Naive thymus-derived CD4-positive, alpha-beta T cell (primary cell): Measurements from ENCODE around the gene RNASEH2A. TPM values are rescaled to one million over a fixed set of nuclear protein-coding genes. Genes with fewer than 3 reads are reported as not detected.

Experiments used
- ATAC-seq: fragments of 150-1000 bp; cut with Tn5 transposase; 2 replicates; pipeline ENCODE4 v1.10.0; 2021; ENCODE audit warnings: mild to moderate bottlenecking, moderate library complexity
- CTCF ChIA-PET: fragments of 350-600 bp; sonication (Branson Sonifier 250); formaldehyde crosslinking; loops from one replicate; lab custom pipeline; 2021; ENCODE audit warnings: antibody characterized with exemption; lab: Charles Lee
- POLR2A ChIA-PET: fragments of 350-600 bp; sonication (Branson Sonifier 250); formaldehyde crosslinking; loops from one replicate; lab custom pipeline; 2021; ENCODE audit warnings: antibody characterized with exemption, inconsistent platforms; lab: Charles Lee
- DNase-seq, 9 donors: peaks; one replicate each; pipeline versions ENCODE4 v3.0.0 to v3.0.0-alpha.2; 2020 to 2022; ENCODE audit warnings: mixed read lengths in 1 of 9
- H3K27ac ChIP-seq: one replicate; pipeline ENCODE4 v1.7.0; 2013; ENCODE audit warnings: mild to moderate bottlenecking, low read depth, low read length, moderate library complexity
- H3K27me3 ChIP-seq, 2 donors: one replicate each; pipeline ENCODE4 v1.7.0; 2013; ENCODE audit warnings: low read length in 2 of 2, mild to moderate bottlenecking in 2 of 2, moderate library complexity in 2 of 2; ENCODE audit not compliant: control insufficient read depth in 2 of 2, insufficient read depth in 2 of 2
- H3K36me3 ChIP-seq, 3 experiments: 1 replicate in 2 of 3; 2 replicates in 1 of 3; pipeline ENCODE4 v1.7.0; 2013; ENCODE audit warnings: low read length in 3 of 3, mild to moderate bottlenecking in 3 of 3, moderate library complexity in 1 of 3; ENCODE audit not compliant: insufficient read depth in 3 of 3, control insufficient read depth in 2 of 3
- H3K4me1 ChIP-seq, 2 donors: one replicate each; pipeline ENCODE4 v1.7.0; 2013; ENCODE audit warnings: low read length in 2 of 2, mild to moderate bottlenecking in 2 of 2, moderate library complexity in 1 of 2; ENCODE audit not compliant: control insufficient read depth in 2 of 2, insufficient read depth in 2 of 2
- H3K4me3 ChIP-seq: 2 replicates; pipeline ENCODE4 v1.7.0; 2013; ENCODE audit warnings: mild to moderate bottlenecking, low read length
- H3K9me3 ChIP-seq, 3 experiments: 1 replicate in 2 of 3; 2 replicates in 1 of 3; pipeline ENCODE4 v1.7.0; 2013; ENCODE audit warnings: low read length in 3 of 3; ENCODE audit not compliant: control insufficient read depth in 2 of 3
- H3K27ac Mint-ChIP-seq, 9 donors: one replicate each; pipeline ENCODE4 v1.8.0; 2020 to 2022; ENCODE audit warnings: mixed read lengths in 9 of 9, mild to moderate bottlenecking in 8 of 9, moderate library complexity in 5 of 9, inconsistent platforms in 2 of 9
- H3K27me3 Mint-ChIP-seq, 5 donors: one replicate each; pipeline ENCODE4 v1.8.0; 2021 to 2022; ENCODE audit warnings: mixed read lengths in 5 of 5, mild to moderate bottlenecking in 1 of 5
- H3K36me3 Mint-ChIP-seq, 5 donors: one replicate each; pipeline ENCODE4 v1.8.0; 2020 to 2022; ENCODE audit warnings: mixed read lengths in 5 of 5, mild to moderate bottlenecking in 3 of 5, inconsistent platforms in 1 of 5
- H3K4me1 Mint-ChIP-seq, 7 donors: one replicate each; pipeline ENCODE4 v1.8.0; 2020 to 2022; ENCODE audit warnings: mixed read lengths in 7 of 7, mild to moderate bottlenecking in 3 of 7, inconsistent platforms in 1 of 7
- H3K4me3 Mint-ChIP-seq, 10 donors: one replicate each; pipeline ENCODE4 v1.8.0; 2020 to 2022; ENCODE audit warnings: mild to moderate bottlenecking in 10 of 10, mixed read lengths in 10 of 10, moderate library complexity in 6 of 10, inconsistent platforms in 2 of 10
- H3K9me3 Mint-ChIP-seq, 11 donors: one replicate each; pipeline ENCODE4 v1.8.0; 2020 to 2022; ENCODE audit warnings: mixed read lengths in 11 of 11, mild to moderate bottlenecking in 4 of 11, inconsistent platforms in 1 of 11, moderate library complexity in 1 of 11
- intact Hi-C, 2 donors: fragments of 100-400 bp; cut with micrococcal nuclease; formaldehyde crosslinking; loops; one replicate each; pipeline ENCODE4 v1.15.1; 2023
- polyA plus RNA-seq, 2 donors: library from polyadenylated mRNA; unstranded; fragments of 300-500 nt; fragmentation: Illumina TruSeq; gene quantifications; one replicate each; pipeline ENCODE4 v1.2.3, GENCODE V29; 2021
- total RNA-seq, 6 experiments: library from RNA in 5 of 6; stranded (reverse) in 5 of 6; gene quantifications; 1 replicate in 5 of 6; 2 replicates in 1 of 6; pipeline ENCODE4 v1.2.3 and lab custom pipeline; 2021 to 2026

Gene RNASEH2A
- total and polyA plus RNA-seq, 7 experiments from 2014 or later = 1.6 to 30.9 (median 12.8) TPM

DNA sequence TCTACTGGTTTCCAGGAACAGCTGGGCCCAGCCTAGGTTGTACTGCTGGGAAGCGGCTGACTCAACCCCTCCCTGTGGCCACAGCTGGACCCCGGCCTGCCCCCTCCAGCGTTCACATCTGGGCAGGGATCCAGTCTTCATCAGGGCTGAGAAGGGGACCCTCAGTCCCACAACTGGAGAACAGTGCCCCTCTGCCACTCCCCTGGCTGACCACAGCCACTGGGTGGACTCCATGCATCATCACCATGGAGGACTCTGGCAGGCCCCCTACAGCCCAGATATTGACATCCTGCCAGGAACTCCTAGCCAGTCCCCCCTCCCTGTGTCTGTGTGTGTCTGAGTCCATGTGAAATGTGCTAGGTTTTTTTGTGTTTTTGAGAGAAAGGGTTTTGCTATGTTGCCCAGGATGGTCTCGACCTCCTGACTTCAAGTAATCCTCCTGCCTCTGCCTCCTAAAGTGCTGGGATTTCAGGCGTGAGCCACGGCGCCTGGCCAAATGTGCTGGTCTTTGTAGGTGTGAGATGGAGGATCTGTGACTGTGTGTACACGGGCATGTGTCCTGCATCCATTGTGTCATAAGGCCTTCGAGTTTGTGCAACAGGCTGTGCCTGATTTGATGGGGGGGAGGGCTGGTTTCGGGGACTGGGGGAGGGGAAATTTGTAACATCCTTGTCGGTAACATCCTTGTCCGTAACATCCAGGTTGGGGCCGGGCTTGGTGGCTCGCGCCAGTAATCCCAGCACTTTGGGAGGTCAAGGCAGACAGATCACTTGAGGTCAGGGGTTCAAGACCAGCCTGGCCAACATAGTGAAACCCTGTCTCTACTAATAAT is 27.0 kb upstream of the RNASEH2A start:
- ChIA-PET CTCF (interaction anchor here (2.4 to 5.4 kb wide), 4 partner anchors 9 to 19 kb away, joined by 10 to 169 read pairs (median 46); partner anchors contain the start of genes JUNB, PRDX2 and THSD8), POLR2A (interaction anchor here (0.8 to 12.9 kb wide), 6 partner anchors 9 to 98 kb away, joined by 3 to 621 read pairs (median 16); partner anchors contain the start of genes DHPS, JUNB, PRDX2 and THSD8)
- intact Hi-C loops = no loop called here
- no peak for ATAC-seq
- Histone ChIP-seq H3K27ac (peak overlapping the region; percentile 94), H3K9me3 (no peaks in the 10 kb centered on the region), H3K4me3 (no peak overlapping the region), H3K27me3 (no peaks in the 10 kb centered on the region), H3K36me3 (no peaks in the 10 kb centered on the region), H3K4me1 (peaks cover 22 to 44% of the 10 kb centered on the region in 2 donors)
- H3K27ac Mint-ChIP-seq = peak overlapping the region; percentile 43 to 98 (median 91)
- H3K4me1 Mint-ChIP-seq = peaks cover 19 to 45% (median 37%) of the 10 kb centered on the region in 7 donors
- H3K9me3 Mint-ChIP-seq = peaks cover 0 to 8% (median 0%) of the 10 kb centered on the region in 11 donors
- H3K27me3 Mint-ChIP-seq = no peaks in the 10 kb centered on the region
- H3K4me3 Mint-ChIP-seq = peak overlapping the region; percentile 19 to 95 (median 60)
- H3K36me3 Mint-ChIP-seq = no peaks in the 10 kb centered on the region
- DNase-seq = no peak

DNA sequence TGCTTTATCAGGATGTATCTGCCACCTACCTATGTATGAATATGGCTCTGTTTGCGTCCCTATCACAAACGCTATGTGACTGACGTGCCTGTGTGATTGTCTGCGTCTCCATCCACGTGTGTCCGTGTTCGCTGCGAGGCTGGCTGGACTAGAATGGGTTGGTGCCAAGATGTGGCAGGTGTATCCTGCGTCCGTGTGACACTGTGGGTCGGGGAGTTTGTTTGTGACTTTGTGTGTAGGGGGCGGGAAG is 24.3 kb upstream of the RNASEH2A start:
- Histone ChIP-seq H3K27me3 (no peaks in the 10 kb centered on the region), H3K36me3 (no peaks in the 10 kb centered on the region), H3K4me3 (peak overlapping the region; percentile 45), H3K9me3 (no peaks in the 10 kb centered on the region), H3K27ac (peak overlapping the region; percentile 98), H3K4me1 (peaks cover 33 to 61% of the 10 kb centered on the region in 2 donors)
- Mint-ChIP-seq H3K9me3 (peaks cover 0 to 6% (median 0%) of the 10 kb centered on the region in 11 donors), H3K4me1 (peaks cover 14 to 45% (median 35%) of the 10 kb centered on the region in 7 donors), H3K4me3 (peak overlapping the region; percentile 76 to 96 (median 86)), H3K36me3 (no peaks in the 10 kb centered on the region), H3K27ac (peak overlapping the region in 4 of 9 donors; percentile 88 to 99 (median 93)), H3K27me3 (no peaks in the 10 kb centered on the region)
- no peak for ATAC-seq
- intact Hi-C loops = loop anchor here (1.0 to 5.0 kb wide), 4 partner anchors 8 to 1585 kb away; partner anchors contain the start of gene JUNB (in 1 of the 2)
- ChIA-PET CTCF (interaction anchor here (0.7 to 2.3 kb wide), 3 partner anchors 10 to 108 kb away, joined by 3 to 24 read pairs (median 17); partner anchors contain the start of gene JUNB), POLR2A (interaction anchor here (0.6 to 12.9 kb wide), 12 partner anchors 12 to 488 kb away, joined by 3 to 621 read pairs (median 3); partner anchors contain the start of genes DHPS, JUNB, RNASEH2A and THSD8)
- DNase-seq = peak in 1 of 9 donors; percentile 98

DNA sequence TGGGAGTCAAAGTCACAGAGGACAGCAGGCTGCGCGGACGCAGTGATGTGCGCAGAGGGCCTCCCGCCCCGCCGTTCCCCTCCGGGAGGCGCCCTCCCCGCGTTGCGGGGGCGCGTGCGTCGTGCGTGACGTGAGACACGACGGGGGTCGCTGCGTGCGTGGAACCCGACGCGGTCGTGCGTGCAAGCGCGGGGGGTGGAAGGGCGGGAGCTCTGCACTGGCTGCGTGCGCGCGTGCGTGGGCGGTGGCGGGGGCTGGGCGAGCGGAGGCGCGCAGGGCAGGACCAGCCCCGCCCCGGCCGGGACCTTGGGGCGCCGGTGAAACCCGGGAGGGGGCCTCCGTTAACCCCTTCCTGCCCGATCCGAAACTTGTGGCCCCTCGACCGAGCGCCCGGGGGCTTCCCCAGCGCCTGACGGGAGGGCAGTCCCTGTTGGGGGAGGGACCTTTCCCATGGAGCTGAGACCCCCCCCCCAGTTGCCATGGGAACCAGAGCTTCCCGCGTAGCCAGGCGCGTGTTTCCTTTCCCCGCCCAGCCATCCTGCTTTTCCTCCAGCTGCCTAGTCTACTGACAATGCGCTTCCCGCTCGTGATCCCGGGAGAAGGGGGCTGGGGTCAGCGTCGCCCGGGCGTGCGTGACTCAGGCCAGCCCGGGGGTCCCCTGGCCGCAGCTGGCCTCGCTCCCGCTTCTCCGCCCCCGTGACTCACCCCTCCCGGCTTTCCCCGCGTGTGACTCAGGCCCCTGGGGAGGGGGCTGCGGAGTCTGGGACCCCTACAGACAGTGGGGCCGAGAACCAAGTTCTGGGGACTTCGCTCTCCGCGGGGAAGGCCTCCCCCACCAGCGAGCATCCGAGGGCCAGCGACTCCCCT is 23.7 kb upstream of the RNASEH2A start:
- ATAC-seq (peak; percentile 81), DNase-seq (peak in 8 of 9 donors; percentile 93 to 99 (median 98))
- peaks cover 14 to 40% (median 31%) of the 10 kb centered on the region in 7 donors for H3K4me1 Mint-ChIP-seq
- Histone ChIP-seq H3K36me3 (no peaks in the 10 kb centered on the region), H3K9me3 (no peaks in the 10 kb centered on the region), H3K27me3 (no peaks in the 10 kb centered on the region), H3K4me1 (peaks cover 33 to 57% of the 10 kb centered on the region in 2 donors), H3K4me3 (peak overlapping the region; percentile 58), H3K27ac (peak overlapping the region; percentile 98)
- ChIA-PET POLR2A (interaction anchor here (0.6 to 12.9 kb wide), 14 partner anchors 12 to 488 kb away, joined by 3 to 621 read pairs (median 3); partner anchors contain the start of genes DHPS, JUNB, RNASEH2A and THSD8), CTCF (interaction anchor here (0.5 to 2.3 kb wide), 5 partner anchors 9 to 1656 kb away, joined by 3 to 24 read pairs (median 4); partner anchors contain the start of gene JUNB)
- no peaks in the 10 kb centered on the region for H3K36me3 Mint-ChIP-seq
- H3K4me3 Mint-ChIP-seq = peak overlapping the region; percentile 76 to 96 (median 86)
- peak overlapping the region in 4 of 9 donors; percentile 88 to 99 (median 93) for H3K27ac Mint-ChIP-seq
- intact Hi-C loops = loop anchor here (1.0 to 5.0 kb wide), 4 partner anchors 8 to 1585 kb away; partner anchors contain the start of gene JUNB (in 1 of the 2)
- H3K9me3 Mint-ChIP-seq = peaks cover 0 to 6% (median 0%) of the 10 kb centered on the region in 11 donors
- H3K27me3 Mint-ChIP-seq = no peaks in the 10 kb centered on the region

DNA sequence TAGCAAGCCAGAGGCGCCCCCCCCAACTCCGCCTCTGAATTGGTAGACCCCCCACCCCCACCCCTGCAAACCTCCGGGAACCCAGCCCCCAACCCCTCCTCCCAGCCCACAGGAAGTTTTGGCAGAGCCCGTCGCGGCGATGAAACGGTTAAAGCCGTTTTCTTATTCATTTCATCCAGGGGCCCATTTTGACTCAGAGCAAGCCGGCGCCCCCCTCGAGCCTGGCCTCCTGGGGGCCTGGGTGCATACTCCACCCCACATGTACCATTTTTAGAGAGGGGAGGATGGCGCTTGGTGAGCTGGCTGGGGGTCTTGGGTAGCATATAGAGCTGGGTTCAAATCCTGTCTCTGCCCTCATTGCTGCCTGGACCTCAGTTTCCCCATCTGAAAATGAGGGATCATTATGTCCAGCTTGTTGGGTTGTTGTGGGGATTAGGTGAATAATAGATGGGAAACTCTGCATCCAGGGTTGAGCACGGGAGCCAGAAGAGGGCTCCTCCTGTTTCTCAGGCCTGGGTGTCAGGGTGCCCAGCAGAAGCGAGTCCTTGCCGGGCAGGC is 23.0 kb upstream of the RNASEH2A start:
- no peaks in the 10 kb centered on the region for H3K36me3 Mint-ChIP-seq
- H3K4me3 Mint-ChIP-seq = peak overlapping the region; percentile 61 to 85 (median 72)
- Histone ChIP-seq H3K4me1 (peaks cover 33 to 55% of the 10 kb centered on the region in 2 donors), H3K27ac (peak overlapping the region; percentile 98), H3K36me3 (no peaks in the 10 kb centered on the region), H3K4me3 (no peak overlapping the region), H3K27me3 (no peaks in the 10 kb centered on the region), H3K9me3 (no peaks in the 10 kb centered on the region)
- DNase-seq = peak in 2 of 9 donors; percentile 52 to 68
- intact Hi-C loops = loop anchor here in 1 of 2 donors (2.0 to 5.0 kb wide), 2 partner anchors 369 to 1584 kb away; no protein-coding TSS in a partner anchor
- H3K27me3 Mint-ChIP-seq = no peaks in the 10 kb centered on the region
- ChIA-PET POLR2A (interaction anchor here (0.8 to 12.9 kb wide), 6 partner anchors 11 to 167 kb away, joined by 3 to 621 read pairs (median 8); partner anchors contain the start of genes JUNB and RNASEH2A), CTCF (interaction anchor here (0.9 to 2.3 kb wide), 3 partner anchors 9 to 18 kb away, joined by 3 to 24 read pairs (median 17); partner anchors contain the start of gene JUNB)
- peaks cover 0 to 6% (median 0%) of the 10 kb centered on the region in 11 donors for H3K9me3 Mint-ChIP-seq
- peaks cover 12 to 38% (median 32%) of the 10 kb centered on the region in 7 donors for H3K4me1 Mint-ChIP-seq
- peak overlapping the region in 1 of 9 donors; percentile 99 for H3K27ac Mint-ChIP-seq
- ATAC-seq = no peak

DNA sequence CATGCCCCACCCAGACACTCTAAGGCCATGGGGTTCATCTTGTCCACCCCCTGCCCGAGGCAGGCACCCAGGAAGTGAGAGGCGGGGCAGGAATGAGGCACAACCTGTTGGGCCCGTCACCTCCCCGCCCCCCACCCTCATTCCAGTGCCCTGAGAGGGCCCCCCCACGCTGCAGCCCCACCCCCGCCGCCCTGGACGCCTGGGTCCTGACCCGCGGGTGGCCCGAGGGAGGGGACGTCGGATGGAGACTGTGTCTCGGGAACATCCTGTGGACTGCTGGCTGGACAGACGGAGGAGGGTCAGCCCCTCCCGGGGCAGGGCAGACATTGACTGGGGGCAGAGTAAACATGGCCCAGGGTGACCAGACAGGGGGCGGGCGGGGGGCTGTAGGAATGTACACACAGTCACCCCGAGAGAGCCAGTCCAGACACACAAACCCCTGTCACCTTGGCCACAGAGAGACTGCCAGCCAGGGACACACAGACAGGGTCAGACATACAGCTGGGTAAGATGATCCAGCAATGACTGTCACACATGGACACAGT is 22.5 kb upstream of the RNASEH2A start:
- peaks cover 8 to 35% (median 30%) of the 10 kb centered on the region in 7 donors for H3K4me1 Mint-ChIP-seq
- peak overlapping the region in 1 of 9 donors; percentile 99 for H3K27ac Mint-ChIP-seq
- no peak for ATAC-seq

More for the DNA sequence above, 22.5 kb upstream of the RNASEH2A start:
- Histone ChIP-seq H3K36me3 (no peaks in the 10 kb centered on the region), H3K4me3 (no peak overlapping the region), H3K27ac (peak overlapping the region; percentile 98), H3K4me1 (peaks cover 38 to 51% of the 10 kb centered on the region in 2 donors), H3K9me3 (no peaks in the 10 kb centered on the region), H3K27me3 (no peaks in the 10 kb centered on the region)
- intact Hi-C loops = loop anchor here in 1 of 2 donors (2.0 to 5.0 kb wide), 2 partner anchors 369 to 1583 kb away; no protein-coding TSS in a partner anchor
- DNase-seq = peak in 2 of 9 donors; percentile 35
- no peaks in the 10 kb centered on the region for H3K27me3 Mint-ChIP-seq
- H3K36me3 Mint-ChIP-seq = no peaks in the 10 kb centered on the region
- ChIA-PET POLR2A (interaction anchor here (2.7 to 12.9 kb wide), 2 partner anchors 10 to 17 kb away, joined by 11 to 621 read pairs; partner anchors contain the start of gene JUNB), CTCF (interaction anchor here (2.0 kb wide), 1 partner anchor 8 kb away, joined by 24 read pairs; the partner anchor contains the start of gene JUNB)
- H3K4me3 Mint-ChIP-seq = peak overlapping the region in 9 of 10 donors; percentile 61 to 85 (median 72)
- H3K9me3 Mint-ChIP-seq = peaks cover 0 to 7% (median 0%) of the 10 kb centered on the region in 11 donors
